Sigmoid colon (tissue), 7 donors: Measurements from ENCODE around the gene BGN. TPM values are rescaled to one million over a fixed set of nuclear protein-coding genes. Genes with fewer than 3 reads are reported as not detected.

Experiments
- DNase-seq: peaks from one replicate; pipeline ENCODE4 v3.0.0-alpha.2; 2019
- H3K27ac ChIP-seq, 4 donors: fragments of 200-600 bp; sonication (generic); one replicate each; pipeline ENCODE4 v1.5.1; 2016 to 2019; ENCODE audit warnings: mild to moderate bottlenecking in 1 of 4
- H3K27me3 ChIP-seq, 3 donors: fragments of 200-600 bp; sonication (generic); one replicate each; pipeline ENCODE4 v1.5.1; 2019; ENCODE audit warnings: mild to moderate bottlenecking in 1 of 3
- H3K36me3 ChIP-seq, 4 donors: fragments of 200-600 bp; sonication (generic); one replicate each; pipeline ENCODE4 v1.5.1; 2016 to 2019
- H3K4me1 ChIP-seq, 4 donors: fragments of 200-600 bp; sonication (generic); one replicate each; pipeline ENCODE4 v1.5.1; 2017 to 2019
- H3K4me3 ChIP-seq, 4 donors: fragments of 200-600 bp; sonication (generic); one replicate each; pipeline ENCODE4 v1.5.1; 2017 to 2019; ENCODE audit warnings: mild to moderate bottlenecking in 2 of 4, moderate library complexity in 1 of 4
- H3K9me3 ChIP-seq, 4 donors: fragments of 200-600 bp in 3 of 4; sonication (generic) in 3 of 4; one replicate each; pipeline versions ENCODE4 v1.5.1 to v1.6.1; 2013 to 2019
- EP300 ChIP-seq, 4 donors: sonication (generic); formaldehyde crosslinking; IDR thresholded peaks; one replicate each; pipeline ENCODE4 v1.6.1; 2017; ENCODE audit warnings: antibody characterized with exemption in 4 of 4
- POLR2A ChIP-seq, 2 donors: fragments of 450-650 bp; IDR thresholded peaks; one replicate each; pipeline ENCODE4 v1.6.1; 2016; ENCODE audit warnings: antibody characterized with exemption in 2 of 2, mild to moderate bottlenecking in 2 of 2, moderate library complexity in 2 of 2
- POLR2AphosphoS5 ChIP-seq, 4 donors: sonication (generic); formaldehyde crosslinking; IDR thresholded peaks; one replicate each; pipeline ENCODE4 v1.6.1; 2017; ENCODE audit warnings: antibody characterized with exemption in 4 of 4
- WGBS, 2 donors: extraction: QIAGEN DNeasy Blood & Tissue Kit; methylation state at CpG; one replicate each; pipeline ENCODE4 v1.1.7; 2013; 5-methylcytosine and 5-hydroxymethylcytosine counted together
- intact Hi-C: fragments of 100-400 bp; cut with DNase I; formaldehyde crosslinking; loops from one replicate; pipeline ENCODE4 v1.15.1; 2023
- polyA plus RNA-seq, 3 donors: library from polyadenylated mRNA; stranded (reverse); fragments of 200-250 nt; gene quantifications; one replicate each; pipeline ENCODE4 v1.2.3, GENCODE V29; 2013
- total RNA-seq, 4 donors: library from RNA; depleted of rRNA; stranded (reverse); fragments of >200 nt; gene quantifications; one replicate each; pipeline ENCODE4 v1.1.0, GENCODE V29; 2016
- TF ChIP-seq, protein P1 (sequence below), 4 experiments: fragments of 450-650 bp in 3 of 4; fragments of 200-600 bp in 1 of 4; IDR thresholded peaks; one replicate each; pipeline ENCODE4 v1.5.1; 2016 to 2019; ENCODE audit warnings: antibody characterized with exemption in 4 of 4, mild to moderate bottlenecking in 3 of 4, moderate library complexity in 2 of 4
- donor health status: healthy with polysubstance abuse.
- donor health status: Bipolar disorder and iron deficiency.
- donor health status: healthy.

BGN gene
- total and polyA plus RNA-seq, 7 donors = 1.8 to 181 (median 9.0) TPM

DNA sequence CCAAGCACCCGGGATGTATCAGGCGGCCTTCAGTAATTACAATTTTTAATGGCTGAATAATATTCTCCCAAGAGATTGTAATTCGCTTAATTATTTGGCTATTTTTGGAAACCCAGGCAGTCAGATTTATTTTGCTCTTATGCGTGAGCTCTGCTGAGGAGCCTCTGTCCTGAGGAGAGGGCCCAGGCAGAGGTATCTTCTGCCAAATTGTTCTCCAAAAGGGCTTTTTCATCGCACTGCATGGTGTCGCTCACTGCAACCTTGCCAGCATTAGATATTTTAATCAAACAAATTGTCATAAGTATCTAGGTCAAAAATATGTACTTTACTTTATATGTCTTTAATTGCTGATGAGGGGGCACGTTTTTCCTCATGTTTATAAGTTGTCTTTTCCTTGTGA is 28.5 kb downstream of the BGN start:
- intact Hi-C loops = no loop called here
- Histone ChIP-seq H3K36me3 (no peaks in the 10 kb centered on the region), H3K27me3 (peaks cover 0 to 35% (median 5%) of the 10 kb centered on the region in 3 donors), H3K4me3 (no peak overlapping the region), H3K9me3 (no peaks in the 10 kb centered on the region), H3K27ac (no peak overlapping the region), H3K4me1 (peaks cover 0 to 3% (median under 1%) of the 10 kb centered on the region in 4 donors)
- DNase-seq = no peak
- 80 to 81% methylated on average over 7 of the region's 7 CpGs for WGBS, 2 donors
- TF ChIP-seq POLR2AphosphoS5 (IDR thresholded peaks at IDR 0.05) (no peak), POLR2A (IDR thresholded peaks at IDR 0.05) (no peak), EP300 (IDR thresholded peaks at IDR 0.05) (no peak)
- TF ChIP-seq, protein P1, sequence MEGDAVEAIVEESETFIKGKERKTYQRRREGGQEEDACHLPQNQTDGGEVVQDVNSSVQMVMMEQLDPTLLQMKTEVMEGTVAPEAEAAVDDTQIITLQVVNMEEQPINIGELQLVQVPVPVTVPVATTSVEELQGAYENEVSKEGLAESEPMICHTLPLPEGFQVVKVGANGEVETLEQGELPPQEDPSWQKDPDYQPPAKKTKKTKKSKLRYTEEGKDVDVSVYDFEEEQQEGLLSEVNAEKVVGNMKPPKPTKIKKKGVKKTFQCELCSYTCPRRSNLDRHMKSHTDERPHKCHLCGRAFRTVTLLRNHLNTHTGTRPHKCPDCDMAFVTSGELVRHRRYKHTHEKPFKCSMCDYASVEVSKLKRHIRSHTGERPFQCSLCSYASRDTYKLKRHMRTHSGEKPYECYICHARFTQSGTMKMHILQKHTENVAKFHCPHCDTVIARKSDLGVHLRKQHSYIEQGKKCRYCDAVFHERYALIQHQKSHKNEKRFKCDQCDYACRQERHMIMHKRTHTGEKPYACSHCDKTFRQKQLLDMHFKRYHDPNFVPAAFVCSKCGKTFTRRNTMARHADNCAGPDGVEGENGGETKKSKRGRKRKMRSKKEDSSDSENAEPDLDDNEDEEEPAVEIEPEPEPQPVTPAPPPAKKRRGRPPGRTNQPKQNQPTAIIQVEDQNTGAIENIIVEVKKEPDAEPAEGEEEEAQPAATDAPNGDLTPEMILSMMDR (IDR thresholded peaks at IDR 0.05) = no peak

DNA sequence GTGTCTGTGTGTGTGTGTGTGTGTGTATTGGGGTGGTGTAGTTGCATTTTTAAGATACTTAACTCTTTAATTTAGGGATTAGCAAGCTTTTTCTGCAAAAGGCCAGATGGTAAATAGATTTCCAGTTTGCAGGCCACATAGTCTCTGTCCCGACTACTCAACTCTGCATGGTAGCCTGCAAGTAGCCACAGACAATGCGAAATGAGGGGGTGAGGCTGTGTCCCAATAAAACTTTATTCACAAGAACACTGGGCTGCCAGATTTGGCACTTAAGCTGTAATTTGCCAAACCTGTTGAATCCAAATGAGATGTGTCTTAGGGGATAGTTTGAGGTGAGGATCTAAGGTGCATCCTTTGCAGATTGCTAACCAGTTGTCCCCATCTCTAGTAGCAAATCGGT is 29.5 kb downstream of the BGN start:
- Histone ChIP-seq H3K4me3 (no peak overlapping the region), H3K36me3 (no peaks in the 10 kb centered on the region), H3K27me3 (peaks cover 0 to 25% (median 4%) of the 10 kb centered on the region in 3 donors), H3K9me3 (no peaks in the 10 kb centered on the region), H3K27ac (no peak overlapping the region), H3K4me1 (no peaks in the 10 kb centered on the region)
- TF ChIP-seq POLR2A (IDR thresholded peaks at IDR 0.05) (no peak), EP300 (IDR thresholded peaks at IDR 0.05) (no peak), POLR2AphosphoS5 (IDR thresholded peaks at IDR 0.05) (no peak)
- TF ChIP-seq, protein P1 (IDR thresholded peaks at IDR 0.05) = no peak
- intact Hi-C loops = no loop called here
- whole genome bisulfite sequencing, 2 donors = 89 to 95% methylated on average over 3 of the region's 3 CpGs
- DNase-seq = no peak

GRCh38 chrX:153525451-153525850 is 30.7 kb downstream of the BGN start:
- H3K27me3 ChIP-seq = peaks cover 0 to 18% (median 4%) of the 10 kb centered on the region in 3 donors
- H3K27ac ChIP-seq = no peak overlapping the region
- WGBS, 2 donors = 78 to 83% methylated on average over 6 of the region's 6 CpGs
- no peaks in the 10 kb centered on the region for H3K9me3 ChIP-seq
- no peak for DNase-seq
- TF ChIP-seq EP300 (IDR thresholded peaks at IDR 0.05) (no peak), POLR2A (IDR thresholded peaks at IDR 0.05) (no peak), POLR2AphosphoS5 (IDR thresholded peaks at IDR 0.05) (no peak)
- TF ChIP-seq, protein P1 (IDR thresholded peaks at IDR 0.05) = no peak
- H3K4me1 ChIP-seq = no peaks in the 10 kb centered on the region
- no peak overlapping the region for H3K4me3 ChIP-seq
- H3K36me3 ChIP-seq = no peaks in the 10 kb centered on the region
- intact Hi-C loops = no loop called here

DNA sequence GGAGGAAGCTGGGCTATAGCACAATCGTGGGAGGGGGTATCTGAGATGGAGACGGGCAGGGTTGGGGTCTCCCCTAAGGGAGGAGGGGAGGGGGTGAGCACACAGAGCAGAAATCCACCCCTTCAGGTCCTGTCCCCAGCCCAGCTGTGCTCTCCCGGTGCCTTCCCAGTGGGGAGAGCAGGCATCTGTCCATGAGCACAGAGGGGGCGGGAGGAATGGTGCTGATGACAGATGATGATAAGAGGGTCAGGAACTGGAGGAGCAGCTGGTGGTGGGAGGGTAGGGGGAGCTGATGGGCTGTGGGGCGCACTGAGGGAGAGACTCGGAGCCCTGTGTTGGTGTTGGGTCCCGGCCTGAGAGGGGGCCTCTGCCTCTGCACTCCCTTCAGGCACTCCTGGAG is 31.3 kb downstream of the BGN start:
- intact Hi-C loops = no loop called here
- WGBS, 2 donors = 74 to 80% methylated on average over 7 of the region's 7 CpGs
- peaks cover 0 to 12% (median 4%) of the 10 kb centered on the region in 3 donors for H3K27me3 ChIP-seq

More for the DNA sequence above, 31.3 kb downstream of the BGN start:
- no peak overlapping the region for H3K27ac ChIP-seq
- H3K9me3 ChIP-seq = no peaks in the 10 kb centered on the region
- H3K36me3 ChIP-seq = no peaks in the 10 kb centered on the region
- no peak overlapping the region for H3K4me3 ChIP-seq
- no peak for DNase-seq
- TF ChIP-seq POLR2AphosphoS5 (IDR thresholded peaks at IDR 0.05) (no peak), POLR2A (IDR thresholded peaks at IDR 0.05) (no peak), EP300 (IDR thresholded peaks at IDR 0.05) (no peak)
- TF ChIP-seq, protein P1 (IDR thresholded peaks at IDR 0.05) = no peak
- no peaks in the 10 kb centered on the region for H3K4me1 ChIP-seq
